CD4-positive, alpha-beta T cell treated with Interleukin-21 for 1 hour (primary cell): ENCODE measurements around the gene FSHR.

Source experiments
- DNase-seq: peaks from one replicate; pipeline ENCODE4 v3.0.0-alpha.2; 2020

FSHR gene

DNA sequence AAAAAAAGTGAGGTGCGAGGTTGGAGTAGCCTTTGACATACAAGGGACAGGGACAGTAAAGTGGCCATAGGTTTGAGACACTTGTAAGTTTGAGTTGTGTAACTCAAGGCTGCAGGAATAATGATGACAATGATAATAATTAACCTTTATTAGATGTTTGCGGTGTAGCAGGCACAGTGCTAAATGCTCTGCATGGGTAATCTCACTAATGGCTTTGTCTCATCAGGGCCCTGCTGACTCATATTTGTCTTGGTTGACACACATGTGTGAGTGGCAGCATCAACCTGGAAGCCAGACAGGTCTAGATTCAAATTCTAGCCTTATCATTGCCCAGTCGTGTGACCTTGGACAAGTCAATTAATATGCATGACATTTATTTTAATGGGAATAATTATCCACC lies 126.2 kb downstream of the FSHR start:
- no peak for DNase-seq

DNA sequence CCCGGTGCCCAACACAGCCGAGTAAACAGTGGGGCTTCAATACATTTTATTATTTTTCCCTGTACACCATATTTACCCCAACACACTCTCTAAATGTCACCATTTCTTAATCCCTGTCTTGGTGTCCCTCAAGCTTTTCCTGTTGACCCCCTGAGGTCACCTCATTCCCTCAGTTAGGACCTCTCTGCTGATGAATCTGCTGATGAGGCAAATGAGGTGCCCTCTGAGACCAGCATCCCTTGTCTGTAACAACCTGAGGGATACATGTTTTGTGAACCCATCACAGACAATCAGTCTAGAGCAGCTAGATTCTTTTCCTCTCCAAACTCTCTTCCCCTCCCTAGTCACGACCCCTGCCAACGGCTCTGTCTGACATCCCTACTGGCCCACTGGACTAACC lies 127.6 kb downstream of the FSHR start:
- no peak for DNase-seq

DNA sequence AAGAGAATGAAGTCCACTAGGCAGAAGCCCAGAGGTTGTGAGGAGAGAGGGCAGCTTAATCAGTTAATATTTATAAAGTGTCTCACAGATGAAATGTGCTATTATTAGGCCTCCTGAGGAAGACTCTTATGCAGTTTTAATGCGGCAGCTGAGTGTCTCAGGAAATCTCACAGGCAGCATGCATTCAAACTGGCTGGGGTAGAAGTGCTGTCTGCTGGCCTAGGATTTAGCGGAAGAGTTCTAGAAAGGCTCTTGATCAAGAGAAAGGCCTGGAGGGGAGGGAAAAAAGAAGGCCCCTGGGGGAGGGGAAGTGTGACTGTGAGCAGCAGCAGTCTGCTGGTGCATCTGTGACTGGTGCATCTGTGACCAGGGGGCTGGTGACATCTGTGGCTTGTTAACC lies 133.0 kb downstream of the FSHR start:
- DNase-seq, result no peak

DNA sequence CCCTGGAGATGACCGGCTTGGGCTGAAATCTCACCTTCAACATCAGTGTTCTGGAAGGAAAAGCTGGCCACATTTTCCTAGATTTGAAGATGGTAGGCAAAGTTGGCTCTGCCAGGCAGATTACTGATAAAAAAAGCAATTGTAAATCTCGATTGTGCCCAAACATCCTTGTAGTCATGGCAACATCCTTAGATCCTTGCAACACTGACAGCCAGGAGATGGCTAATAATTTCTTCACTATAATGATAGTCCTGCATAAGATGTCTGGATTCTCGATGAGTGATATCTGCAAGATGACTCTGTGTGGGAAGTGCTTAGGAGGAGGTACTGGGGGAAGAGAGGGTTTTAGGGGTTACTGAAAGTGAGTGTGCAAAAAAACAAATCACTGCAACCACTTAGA lies 149.1 kb downstream of the FSHR start:
- no peak for DNase-seq

DNA sequence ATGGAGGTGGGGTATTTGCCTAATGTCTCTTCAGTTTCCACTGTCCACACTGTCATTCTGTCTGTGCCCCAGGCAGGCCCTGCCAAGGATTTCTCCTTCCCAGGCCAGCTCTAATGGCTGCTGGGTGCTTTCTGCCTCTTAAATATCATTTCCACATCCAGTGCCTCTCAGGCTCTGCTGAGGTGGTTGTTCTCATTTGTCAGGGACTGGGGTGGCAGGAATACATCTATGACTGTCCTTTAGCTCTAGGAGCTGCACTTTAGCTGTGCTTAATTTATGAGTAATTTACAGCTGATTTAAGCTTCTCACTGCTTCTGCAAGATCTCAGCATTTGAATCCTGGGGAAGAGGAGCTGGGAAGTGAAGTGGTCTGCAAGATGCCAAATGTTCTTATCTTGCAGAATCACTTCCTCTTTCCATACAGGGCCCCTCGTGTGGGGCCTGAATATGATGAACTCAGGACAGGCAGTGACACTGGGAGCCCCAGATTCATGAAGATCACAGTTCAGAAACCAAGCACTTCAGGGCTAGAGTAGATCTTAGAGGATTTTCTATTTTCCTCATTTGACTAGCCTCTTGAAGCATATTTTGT lies 150.2 kb downstream of the FSHR start:
- no peak for DNase-seq

DNA sequence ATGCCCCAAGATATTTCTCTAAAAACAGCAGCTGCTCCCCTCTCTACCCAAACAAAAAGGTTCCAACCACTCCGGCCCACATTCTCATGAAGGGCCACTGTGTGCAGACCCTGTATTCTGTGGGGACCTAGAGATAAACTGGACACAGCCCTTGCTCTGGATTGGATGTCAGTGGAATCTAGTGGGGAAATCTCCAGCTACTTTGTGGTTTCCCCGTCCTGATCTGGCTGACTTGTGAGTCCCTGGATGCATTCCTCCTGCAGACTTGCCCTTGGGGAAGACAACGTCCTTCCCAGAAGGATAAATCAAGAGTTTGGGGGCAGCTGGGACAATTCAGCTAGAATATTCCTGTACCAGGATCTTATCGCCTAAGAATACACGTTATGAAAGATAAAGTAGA lies 151.1 kb downstream of the FSHR start:
- DNase-seq, result no peak

DNA sequence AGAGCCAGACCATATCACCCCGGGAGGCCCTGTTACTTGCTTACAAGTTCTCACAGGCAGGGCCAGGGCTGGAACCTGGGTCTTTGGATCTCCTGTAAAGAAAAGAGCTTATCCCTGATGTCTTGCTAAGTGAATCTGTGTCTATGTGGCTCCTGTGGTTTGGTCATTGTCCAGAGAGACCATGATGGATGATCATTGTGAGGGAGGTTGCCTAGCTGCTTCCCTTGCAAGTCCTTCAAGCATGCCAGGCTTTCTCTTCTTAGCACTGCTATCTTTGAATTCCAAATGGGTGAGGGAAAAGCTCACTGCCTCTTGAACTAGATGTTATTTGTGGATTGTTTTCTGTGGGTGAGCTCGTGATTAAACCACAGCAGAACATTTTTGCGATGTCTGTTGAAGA lies 151.6 kb downstream of the FSHR start:
- DNase-seq, result no peak

DNA sequence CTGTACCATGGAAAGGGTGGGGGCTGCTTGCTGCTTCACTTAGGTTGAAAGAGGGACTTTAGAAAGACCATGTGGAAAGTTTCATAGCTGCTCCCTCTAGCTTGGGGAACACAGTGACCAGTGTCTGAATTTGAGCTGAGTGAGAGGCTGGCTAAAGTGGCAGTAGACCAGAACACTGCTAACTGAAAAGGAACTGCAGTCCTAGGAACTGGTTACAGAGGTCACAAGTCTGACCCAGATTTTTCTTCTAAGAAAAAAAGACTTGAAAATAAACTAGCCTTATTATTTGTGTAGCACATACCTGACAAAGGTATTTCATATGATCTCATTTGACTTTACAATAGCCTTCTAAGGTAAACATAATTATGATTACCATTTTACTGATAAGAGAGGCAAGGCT lies 153.6 kb downstream of the FSHR start:
- DNase-seq, result no peak

DNA sequence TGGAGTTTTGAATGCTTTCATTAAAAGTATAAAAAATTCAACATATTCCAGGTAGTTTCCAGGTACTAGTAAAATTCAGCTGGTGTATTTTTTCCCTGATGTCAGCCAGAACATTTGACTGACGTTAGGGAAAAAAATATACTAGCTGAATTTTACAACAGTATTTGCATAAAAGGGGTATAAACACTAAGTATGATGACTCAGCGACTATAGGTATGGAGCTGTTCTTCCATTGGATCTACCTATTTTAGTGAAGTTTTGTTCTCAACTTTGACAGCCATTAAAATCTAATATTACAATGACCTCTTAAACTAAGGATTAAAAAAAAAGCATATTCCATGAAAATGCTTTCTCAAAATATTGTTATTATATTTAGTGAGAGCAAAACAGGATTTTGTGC lies 155.9 kb downstream of the FSHR start:
- no peak for DNase-seq

DNA sequence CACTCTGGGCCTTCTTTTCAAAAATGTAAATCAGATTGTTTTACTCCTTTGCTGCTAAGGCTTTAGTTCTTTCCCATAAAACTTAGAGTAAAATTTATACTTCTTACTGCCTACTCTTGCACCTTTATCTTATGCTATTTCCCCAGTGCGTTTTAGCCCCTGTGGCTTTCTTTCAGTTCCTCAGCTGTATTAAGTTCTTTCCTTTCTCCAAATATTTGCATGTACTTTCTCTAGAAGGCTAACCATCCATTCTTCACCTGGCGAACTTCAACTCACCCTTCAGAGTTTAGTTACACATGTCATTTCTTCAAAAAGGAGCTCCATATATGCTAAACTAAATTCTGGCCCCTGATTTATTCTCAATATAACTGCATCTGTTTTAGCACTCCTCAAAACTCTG lies 160.7 kb downstream of the FSHR start:
- DNase-seq, result no peak

DNA sequence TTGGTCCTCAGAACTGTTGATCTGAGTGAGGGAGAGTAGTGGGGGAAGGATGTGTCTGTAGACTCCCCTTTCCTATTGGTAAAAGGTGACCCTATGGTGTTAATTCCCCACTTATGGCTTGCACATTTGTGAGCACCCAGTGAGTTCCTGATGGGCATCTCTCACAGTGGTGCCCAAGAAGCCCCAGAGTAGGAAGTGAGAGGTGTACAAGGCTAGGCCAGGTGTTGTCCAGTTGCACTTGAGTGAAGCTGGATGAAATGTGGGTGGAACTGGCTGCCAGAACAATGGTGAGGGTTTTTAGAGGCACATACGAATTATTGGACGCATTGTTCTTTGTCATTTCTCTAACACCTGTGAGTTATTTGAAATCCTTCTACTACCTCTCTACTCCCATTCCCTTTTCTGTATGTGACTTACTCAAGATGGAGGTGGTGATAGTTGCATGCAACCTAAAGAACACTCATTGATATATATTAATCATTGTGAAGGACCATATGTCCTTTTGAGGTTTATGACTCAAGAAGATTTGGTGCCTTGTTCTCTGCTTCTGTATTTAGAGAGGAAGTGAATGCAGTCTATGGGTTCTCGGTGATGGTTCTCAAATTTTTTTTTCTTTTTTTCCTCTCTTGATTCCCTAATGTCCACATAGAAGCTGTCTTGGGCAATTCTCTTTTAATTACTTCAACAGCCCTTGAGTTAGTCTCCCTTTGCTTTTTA lies 162.7 kb downstream of the FSHR start:
- no peak for DNase-seq

DNA sequence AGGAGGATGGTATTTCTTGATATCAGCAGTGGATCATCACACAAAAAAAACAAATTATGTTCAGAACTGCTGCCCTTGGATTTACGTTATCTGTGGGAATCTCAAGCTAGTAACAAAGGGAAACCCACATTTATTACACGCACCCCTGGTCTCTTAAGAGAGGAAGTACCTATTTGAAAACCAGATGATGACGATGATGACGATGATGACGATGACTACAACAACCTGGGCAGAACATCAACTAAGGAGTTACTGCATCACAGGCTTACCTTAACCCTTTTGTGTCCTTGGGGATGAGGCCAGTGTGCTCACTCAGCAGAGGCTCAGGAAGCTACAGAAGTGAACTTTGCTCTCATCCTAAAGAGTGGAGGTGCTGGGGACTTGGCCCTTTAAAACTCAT lies 169.4 kb downstream of the FSHR start:
- no peak for DNase-seq

DNA sequence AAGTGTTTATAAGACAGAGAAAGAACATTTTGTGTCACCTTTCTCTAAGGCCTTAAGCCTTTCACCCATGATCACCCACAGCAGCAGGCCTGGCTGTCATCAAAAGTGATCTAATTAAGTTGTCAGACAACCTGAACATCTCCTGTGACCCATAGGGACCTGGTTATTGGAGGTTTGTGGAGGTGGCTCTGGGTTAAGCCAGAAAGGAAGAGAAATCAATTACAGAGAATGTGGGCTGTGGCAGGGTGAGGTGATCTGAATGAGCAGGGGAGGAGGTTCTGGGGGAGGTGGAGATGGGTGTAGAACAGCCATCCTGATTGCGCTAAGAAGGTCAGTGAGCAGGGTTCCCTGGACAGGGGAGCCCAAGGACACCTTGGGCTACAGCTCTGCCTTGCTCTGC lies 170.8 kb downstream of the FSHR start:
- DNase-seq, result no peak

DNA sequence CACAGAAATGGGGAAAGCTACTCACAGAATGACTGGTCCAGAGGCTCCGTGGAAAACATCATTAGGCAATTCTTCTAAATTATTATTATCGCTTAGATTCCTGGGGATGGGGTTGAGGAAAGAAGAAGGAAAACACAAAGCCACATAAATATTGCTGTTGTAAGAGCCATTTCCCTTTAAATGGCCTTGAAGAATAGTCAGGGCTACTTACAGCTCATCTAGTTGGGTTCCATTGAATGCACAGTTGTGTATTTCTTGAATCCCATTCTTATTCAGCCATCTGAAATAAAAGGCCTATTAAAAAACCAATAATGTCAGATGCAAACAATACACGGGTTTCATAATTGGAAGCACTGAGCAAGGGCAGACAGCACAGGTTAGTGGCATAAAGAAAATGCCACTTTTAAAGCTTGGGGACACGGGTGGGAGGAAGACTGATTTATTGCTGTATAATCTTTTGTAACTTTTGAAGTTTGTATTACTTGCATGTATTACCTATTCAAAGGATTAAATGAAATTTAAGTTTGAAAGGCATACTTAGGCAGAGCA lies 171.4 kb downstream of the FSHR start:
- no peak for DNase-seq

DNA sequence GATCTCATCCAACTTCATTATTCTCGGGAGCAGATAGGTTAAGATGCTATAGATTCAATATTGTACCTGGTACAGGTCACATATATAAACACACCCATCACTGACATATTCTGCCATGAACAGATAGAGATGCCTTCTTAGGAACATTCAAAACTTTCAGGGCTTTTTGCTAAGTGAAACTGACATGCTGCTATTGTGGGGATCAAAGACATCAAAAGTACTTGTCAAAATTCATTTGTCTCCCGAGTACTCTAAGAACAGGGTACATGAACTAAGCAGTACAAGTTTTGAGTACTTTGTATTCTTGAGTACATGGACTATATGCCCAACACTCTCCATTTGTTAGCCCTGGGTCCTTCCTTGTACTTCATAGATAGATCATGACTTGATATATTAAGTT lies 173.5 kb downstream of the FSHR start:
- no peak for DNase-seq

DNA sequence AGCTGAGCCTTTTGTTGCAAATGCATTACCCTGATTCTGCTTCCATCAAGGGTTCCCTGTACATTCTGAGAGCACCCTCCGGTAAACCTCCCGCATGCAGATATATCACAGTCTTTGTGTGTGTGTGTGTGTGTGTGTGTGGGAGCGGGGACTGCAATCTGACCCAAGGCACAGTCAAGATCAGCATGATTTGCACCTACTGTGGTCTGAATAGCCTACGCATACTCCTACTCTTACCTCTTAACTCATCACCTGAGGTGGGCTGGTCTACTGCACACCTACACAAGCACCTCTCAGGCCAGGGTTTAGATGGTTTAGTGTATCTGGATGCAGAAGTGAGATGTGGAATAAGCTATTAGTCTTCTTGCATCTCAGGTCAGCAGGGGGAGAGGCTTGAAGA lies 174.6 kb downstream of the FSHR start:
- DNase-seq, result no peak

DNA sequence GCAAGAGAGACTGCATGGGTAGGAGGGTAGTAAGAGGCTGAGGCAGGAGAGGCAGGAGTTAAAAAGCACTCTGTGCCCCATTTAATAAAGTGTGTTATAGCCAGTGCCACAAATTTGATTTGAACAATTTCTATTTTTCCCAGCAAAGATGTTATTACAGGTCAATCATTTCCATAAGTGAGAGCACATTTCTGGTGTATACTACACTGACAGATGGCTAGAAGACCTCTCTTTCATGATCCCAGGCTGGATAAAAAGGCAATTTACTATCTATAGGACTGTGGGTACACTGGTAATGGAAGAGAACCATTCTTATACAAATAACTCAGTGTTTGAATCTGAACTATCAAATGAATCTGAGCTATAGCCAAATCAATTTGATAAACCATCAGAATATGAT lies 176.2 kb downstream of the FSHR start:
- no peak for DNase-seq

DNA sequence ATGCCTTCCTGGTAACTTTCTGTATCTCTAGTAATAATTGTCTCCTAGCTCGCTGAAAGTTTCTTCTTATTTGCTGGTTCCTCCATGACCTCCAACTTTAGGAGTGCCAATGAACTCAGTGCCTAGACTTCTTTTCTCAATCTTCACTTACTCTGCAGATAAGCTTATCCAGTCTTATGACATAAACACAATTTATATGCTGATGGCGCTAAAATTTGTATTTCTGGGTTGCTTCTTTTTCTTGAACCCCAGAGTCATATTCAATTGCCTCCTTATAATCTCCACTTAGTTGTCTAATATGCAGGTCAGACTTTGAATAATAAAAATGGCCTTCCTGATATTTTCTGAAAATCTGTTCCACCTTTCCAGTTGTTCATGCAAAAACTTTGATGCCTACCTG lies 182.5 kb downstream of the FSHR start:
- DNase-seq, result no peak

DNA sequence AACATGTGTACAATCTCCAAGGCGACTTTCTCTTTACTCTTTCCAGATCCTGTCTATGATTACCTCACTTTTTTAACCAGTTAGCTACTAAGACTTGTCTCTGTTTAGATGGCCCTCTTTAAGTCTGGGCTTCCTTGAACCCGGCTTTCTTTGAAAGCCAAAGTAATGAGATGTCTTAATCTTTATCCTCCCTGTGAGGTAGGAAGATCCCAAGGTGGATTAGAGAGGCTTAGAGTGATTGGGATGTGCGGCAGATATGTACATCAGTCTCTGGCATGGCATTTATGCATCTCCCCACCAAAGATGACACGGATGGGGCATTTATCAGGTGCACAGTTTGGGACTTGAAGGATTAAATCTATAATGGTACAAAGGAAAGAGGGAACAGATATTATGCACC lies 186.3 kb downstream of the FSHR start:
- DNase-seq, result no peak

DNA sequence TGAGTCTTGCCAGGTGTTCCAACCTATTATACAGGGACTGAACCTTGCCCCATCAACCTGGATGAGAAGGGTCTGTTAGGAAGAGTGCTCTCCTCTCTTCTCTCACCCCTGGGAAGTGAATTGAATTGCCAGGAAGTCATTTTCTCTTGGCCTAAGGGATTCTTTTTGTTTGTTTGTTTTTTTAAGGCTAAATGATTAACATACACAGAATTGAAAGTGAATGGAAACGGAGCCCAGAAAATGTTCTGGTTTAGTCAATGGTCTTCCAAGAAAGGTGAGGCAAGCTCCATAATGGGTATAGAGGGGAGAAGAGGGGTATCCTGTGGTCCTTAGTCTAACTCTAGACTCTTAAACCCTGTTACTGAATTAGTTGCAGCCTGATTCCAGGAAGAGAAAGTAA lies 189.1 kb downstream of the FSHR start:
- DNase-seq, result no peak

DNA sequence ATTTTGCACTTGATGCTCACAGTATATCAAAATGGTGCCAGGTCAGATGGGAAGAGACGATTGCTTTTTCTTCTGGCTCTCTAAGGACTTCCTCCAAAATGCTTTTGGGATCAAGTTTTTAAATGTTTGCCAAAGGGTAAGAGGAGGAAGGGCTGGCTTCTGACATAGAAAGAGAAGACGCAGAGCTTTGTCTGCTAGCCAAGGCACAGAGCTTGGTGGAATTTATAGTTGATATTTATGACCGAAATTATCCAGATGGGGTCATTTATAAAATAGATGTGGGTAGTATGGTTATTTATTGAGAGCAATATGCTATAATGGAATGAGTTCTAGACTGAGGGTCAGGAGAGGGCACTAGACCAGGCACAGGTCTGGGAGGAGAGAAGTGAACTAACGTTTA lies 193.3 kb downstream of the FSHR start:
- no peak for DNase-seq

DNA sequence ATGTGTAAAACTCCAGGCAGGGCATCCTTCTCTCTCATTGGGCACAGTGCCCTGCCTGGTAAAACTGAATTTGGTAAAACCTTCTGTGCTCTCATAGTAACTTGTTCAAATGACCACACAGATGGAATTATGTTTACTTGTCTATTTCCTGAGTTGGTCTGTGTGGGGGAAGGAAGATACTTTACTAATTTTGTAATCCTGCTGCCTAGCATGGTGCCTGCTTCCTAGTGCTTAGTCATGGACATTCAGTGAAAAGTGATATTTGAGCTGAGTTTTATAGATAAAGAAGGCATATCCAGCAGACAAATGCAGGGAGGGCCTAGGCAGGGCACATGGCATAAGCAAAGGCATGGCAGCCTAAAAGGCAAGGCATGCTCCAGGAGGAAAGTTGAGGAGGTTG lies 199.4 kb downstream of the FSHR start:
- DNase-seq, result no peak

DNA sequence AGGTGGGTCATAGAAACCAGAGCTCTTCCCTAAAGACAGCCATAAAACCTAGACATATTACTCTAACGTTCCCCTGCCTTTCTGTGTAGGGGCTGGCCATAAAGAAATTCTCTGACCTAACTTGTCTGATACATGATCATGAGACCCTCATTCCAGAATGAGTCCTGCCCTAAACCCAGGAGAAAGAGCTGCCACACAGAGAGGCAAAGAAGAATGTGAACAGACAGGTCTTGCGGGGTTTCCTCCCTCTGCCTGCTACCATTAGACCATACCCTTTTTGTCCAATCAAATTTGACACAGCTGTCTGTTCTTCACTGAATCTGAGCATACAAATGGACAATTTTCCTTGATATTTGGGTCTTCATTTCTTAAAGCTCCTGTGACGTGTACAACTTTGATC lies 200.0 kb downstream of the FSHR start:
- no peak for DNase-seq

DNA sequence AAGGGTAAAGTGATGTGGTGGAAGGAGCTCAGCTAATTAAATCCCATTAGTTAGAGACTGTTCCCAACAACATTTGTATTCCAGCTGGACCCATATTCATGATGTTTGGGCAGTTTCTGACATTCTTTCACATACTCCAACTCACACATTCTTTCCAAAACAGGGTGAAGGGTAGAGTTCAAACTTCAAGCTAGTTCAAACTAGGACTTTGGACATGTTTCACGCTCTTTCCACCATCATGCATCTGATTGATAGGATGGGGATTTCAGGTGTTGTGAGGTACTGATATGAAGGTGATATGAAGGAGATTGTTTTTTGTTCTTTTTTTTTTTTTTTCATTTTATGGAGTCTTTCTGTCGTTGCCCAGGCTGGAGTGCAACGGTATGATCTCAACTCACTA lies 201.7 kb downstream of the FSHR start:
- DNase-seq, result no peak

DNA sequence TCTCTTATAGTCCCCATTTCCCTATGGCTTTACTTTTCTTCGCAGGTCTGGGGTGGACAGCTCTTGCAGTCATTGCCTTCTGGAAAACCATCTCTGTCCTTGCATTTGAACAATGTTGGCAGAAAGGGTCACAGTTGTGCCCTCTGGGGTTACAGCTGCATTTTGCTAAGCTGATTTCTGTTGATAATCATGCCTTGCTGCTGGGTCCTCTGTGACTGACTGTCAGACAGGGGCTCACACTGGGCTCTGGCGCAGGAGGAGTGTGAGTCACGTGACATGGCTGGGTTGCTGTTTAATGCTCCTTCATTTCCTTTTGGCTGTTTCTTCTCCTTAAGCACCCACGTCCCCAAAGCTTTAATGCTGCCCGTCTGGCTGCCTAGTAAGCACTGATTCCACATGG lies 202.2 kb downstream of the FSHR start:
- no peak for DNase-seq
